Choroid plexus epithelial cell (primary cell): ENCODE measurements around the gene TTLL5.
A peak's percentile ranks its signal among the peaks of the same experiment; 100 is the strongest.

ENCODE experiments used
- DNase-seq: peaks from one replicate; pipeline ENCODE4 v3.0.0-alpha.2; 2010; ENCODE audit warnings: low read depth
- H3K4me3 ChIP-seq: 2 replicates; pipeline ENCODE4 v1.5.1; 2011; ENCODE audit warnings: low read depth, mild to moderate bottlenecking, control low read depth, low read length, moderate library complexity
- TF ChIP-seq, protein P1 (sequence below): conservative IDR thresholded peaks from 2 replicates; pipeline ENCODE4 v1.5.1; 2011; ENCODE audit warnings: low read depth, mild to moderate bottlenecking, control low read depth, inconsistent platforms, low read length, moderate library complexity

The TTLL5 gene

DNA sequence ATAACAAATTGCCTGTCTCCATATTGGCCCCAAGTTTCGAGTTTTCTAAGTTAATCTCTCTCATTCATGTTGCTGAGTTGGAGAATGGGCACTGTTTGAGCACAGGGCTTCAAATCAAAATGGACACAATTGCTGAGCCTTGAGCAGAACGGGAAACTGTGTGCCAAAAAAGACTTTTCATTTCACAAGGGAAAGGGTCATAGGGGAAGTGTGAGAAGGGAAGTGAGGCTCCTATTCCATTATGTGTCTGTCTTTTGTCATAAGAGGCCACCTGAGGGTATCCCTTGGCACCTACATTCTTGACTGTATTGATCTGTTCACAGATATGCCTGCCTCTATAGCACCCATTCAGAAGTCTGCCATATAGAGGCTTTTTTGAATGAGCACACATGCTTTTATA, 59.1 kb downstream of the TTLL5 start:
- TF ChIP-seq, protein P1, sequence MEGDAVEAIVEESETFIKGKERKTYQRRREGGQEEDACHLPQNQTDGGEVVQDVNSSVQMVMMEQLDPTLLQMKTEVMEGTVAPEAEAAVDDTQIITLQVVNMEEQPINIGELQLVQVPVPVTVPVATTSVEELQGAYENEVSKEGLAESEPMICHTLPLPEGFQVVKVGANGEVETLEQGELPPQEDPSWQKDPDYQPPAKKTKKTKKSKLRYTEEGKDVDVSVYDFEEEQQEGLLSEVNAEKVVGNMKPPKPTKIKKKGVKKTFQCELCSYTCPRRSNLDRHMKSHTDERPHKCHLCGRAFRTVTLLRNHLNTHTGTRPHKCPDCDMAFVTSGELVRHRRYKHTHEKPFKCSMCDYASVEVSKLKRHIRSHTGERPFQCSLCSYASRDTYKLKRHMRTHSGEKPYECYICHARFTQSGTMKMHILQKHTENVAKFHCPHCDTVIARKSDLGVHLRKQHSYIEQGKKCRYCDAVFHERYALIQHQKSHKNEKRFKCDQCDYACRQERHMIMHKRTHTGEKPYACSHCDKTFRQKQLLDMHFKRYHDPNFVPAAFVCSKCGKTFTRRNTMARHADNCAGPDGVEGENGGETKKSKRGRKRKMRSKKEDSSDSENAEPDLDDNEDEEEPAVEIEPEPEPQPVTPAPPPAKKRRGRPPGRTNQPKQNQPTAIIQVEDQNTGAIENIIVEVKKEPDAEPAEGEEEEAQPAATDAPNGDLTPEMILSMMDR: no peak
- no peak overlapping the region for H3K4me3 ChIP-seq
- DNase-seq: no peak

DNA sequence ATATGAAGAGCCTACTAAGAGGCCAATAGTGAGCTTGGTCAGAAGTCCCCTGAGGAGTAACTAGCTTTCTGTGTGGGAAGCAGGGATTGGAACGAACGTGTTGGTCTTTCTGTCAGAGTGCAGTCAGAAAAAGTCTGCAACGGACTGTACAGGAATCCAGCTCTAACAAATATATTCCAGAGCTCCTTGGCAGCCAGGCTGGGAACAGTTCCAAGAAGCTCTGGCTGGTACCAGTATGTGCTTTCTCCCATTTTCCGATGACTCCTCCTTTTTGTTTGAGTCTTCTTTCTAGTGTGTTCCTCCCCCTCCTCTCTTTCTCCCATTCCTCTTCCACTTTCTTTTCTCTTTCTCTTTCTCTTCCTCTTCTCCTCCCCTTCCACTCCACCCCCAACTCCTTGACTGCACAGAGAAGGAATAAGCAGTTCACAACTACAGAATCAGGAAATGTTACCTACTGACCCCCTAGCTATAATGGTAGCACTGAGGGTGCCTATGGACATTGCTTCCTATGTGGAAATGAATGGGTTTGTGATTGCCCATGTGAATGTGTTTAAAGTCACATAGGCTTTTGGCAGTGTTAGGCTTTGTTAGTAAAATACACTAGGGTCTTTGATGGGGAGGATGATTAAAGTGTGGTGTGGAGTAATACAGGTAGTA, 59.9 kb downstream of the TTLL5 start:
- TF ChIP-seq, protein P1: no peak
- H3K4me3 ChIP-seq: no peak overlapping the region
- peak; percentile 80 for DNase-seq

DNA sequence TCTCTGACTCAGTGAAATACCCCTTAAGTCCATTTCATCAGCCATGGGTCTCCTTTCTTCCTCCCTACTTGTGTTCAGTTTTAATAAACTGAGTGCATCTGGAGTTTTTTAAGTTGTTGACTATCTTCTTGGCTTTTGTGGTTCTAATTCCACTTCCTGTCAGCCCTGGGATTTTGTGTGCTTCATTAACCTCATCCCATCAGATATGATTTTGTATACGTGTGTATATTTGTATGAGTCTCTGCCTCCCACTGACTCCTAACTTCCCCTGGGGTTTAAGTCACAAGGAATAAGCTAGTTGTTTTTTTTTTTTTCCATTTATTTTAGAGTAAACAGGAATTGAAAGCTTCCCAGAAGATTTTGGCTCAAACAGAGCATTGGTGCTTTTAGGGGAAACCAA, 62.7 kb downstream of the TTLL5 start:
- peak; percentile 39 for DNase-seq
- no peak overlapping the region for H3K4me3 ChIP-seq
- TF ChIP-seq, protein P1: no peak

DNA sequence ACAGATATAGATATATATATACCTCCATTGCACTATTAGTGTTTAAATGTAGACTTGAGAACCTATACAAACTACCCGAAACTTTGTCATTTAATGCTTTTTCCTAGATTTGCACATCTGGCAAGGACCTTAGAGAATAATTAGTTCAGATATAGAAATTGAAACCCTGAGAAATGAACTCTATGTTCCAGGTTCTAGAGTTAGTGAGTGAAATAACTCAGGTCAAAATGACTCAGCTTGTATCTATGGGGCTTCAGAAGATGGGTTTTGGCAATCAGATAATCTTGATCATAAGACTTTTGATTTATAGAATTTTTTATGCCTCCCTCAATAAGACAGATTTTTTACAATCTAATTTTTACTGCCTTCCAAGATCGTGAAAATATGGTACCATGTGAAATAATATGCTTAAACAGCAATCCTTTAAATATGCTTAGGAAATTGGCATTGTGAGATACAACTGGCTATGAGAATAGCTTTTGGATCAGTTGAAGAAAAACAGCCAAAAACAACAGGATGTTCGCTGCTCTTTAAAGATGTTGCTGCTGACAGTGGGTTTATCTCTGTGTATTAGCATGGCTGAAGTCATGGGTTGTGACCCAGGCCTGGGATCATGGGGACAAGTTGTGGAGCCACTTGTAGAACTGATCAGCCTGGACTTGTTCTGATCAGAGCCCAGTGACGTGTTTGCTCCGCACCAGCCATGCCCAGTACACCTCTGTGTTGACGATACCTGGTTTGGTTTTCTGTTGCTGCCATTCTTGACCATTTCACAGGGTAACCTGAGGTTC, 63.6 kb downstream of the TTLL5 start:
- TF ChIP-seq, protein P1: no peak
- no peak overlapping the region for H3K4me3 ChIP-seq
- no peak for DNase-seq

DNA sequence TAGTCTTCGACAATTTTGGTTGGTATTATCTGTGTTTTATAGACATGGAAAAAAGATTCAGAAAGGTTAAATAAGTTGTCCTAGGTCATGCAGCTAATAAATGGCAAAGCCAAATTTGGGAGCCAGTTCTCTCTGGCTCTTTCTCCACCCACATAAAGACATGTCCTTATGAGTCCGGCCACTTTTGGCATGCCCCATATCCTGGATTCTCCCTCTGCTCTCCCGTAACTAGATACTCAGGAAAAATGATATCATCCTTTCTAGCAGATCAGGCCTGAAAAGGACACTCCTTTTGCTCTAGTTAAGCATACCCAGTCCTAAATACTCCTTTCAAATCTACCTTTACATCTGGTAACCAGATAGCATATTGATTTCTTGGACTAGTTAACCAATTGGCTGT, 64.4 kb downstream of the TTLL5 start:
- TF ChIP-seq, protein P1: no peak
- no peak overlapping the region for H3K4me3 ChIP-seq
- DNase-seq: no peak

DNA sequence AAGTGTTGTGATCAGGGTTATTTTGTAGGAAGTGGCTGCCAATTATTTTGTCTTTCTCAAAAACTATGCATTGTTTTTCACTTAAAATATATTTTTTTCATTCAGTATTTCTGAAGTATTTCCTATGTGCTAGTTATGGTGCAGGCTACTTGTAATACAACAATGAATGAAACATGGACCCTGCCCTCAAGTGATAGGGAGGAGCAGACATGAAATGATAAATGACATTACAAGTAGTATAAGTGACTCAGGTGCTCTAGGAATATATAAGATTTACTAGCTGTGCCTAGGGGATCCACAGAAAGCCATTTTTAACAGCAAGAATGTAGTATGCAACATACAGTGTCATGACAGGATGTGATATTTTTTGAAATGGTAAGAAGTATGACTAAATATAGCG, 65.3 kb downstream of the TTLL5 start:
- TF ChIP-seq, protein P1: no peak
- no peak for DNase-seq
- no peak overlapping the region for H3K4me3 ChIP-seq
